ENCODE results near the gene SZRD1.

GRCh38 chr1:16440470-16441281 is 73.6 kb downstream of the SZRD1 start, which contains the start of gene NECAP2:
- TF ChIP-seq CTCF (IDR thresholded peaks at IDR 0.05; ENCODE audit: low read depth, low read length) (peak; percentile 28), POLR2A (IDR thresholded peaks at IDR 0.05; ENCODE audit: extremely low read depth, insufficient read length) (peak; percentile 86)

Data from NB4 (cell line).